ENCODE results near the gene CALCB. TPM values are rescaled to one million over a fixed set of nuclear protein-coding genes. Genes with fewer than 3 reads are reported as not detected.
"Not testable (repeated sequence)": the region's sequence is repeated elsewhere in the genome, so short reads cannot be mapped to it uniquely, and the experiment has no call there.

CALCB gene, protein sequence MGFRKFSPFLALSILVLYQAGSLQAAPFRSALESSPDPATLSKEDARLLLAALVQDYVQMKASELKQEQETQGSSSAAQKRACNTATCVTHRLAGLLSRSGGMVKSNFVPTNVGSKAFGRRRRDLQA
- total RNA-seq = not detected in 2 replicates
- long read RNA-seq = 0 reads

DNA sequence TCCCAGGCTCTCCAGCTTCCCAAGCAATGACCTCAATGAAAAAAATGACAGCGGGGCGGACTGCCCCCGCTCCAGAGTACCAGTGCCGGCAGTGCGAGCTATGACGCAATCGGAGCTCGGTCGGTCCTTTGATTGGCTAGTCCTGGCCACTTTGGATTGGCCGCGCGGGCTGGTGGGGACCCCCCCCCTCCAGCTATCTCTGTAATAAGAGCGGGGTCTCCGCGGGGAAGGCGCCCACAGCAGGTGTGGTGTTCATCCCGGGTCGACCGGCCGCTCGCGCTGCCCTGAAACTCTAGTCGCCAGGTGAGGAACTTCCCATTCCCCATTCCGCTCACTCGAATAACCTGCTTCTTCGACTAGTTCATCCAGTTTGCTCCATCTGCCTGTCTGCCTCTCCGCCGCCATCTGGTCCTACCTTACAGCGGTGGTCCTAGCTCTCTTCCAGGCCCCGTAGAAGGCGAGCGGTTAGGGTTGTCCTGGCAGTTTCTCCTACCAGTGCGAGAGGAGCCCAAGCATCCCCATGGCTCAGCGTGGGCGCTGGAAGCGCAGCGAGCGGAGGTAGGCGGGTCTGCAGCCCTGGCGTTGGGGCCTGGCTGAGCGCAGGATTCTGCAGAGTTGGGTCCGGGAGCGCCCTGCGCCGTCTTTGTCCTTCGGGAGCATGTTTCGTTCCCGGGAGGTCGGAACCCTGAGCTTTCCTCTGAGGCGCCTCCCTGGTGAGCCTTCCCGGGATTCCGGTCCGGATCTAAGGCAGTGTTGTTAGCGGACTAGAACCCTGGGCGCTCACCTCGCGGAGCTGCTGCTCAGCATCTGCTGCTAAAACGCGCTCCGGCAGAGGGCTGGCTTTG, at the start of gene CALCB:
Gene CALCB, plus strand, starts transcription at position 233 of the 845 bp plus-strand sequence. CDS start 1,126 bp downstream, outside the sequence.
- Mint-ChIP-seq H3K9me3 (ENCODE audit: unreplicated experiment) (peaks cover 12% of the 10 kb centered on the region), H3K36me3 (ENCODE audit: unreplicated experiment) (no peaks in the 10 kb centered on the region), H3K27ac (ENCODE audit: unreplicated experiment) (no peak within 1 kb of the TSS), H3K4me1 (ENCODE audit: unreplicated experiment) (no peaks in the 10 kb centered on the region), H3K4me3 (ENCODE audit: unreplicated experiment) (no peak within 1 kb of the TSS), H3K27me3 (ENCODE audit: unreplicated experiment) (peaks cover 2% of the 10 kb centered on the region)
- TF ChIP-seq, protein P1, sequence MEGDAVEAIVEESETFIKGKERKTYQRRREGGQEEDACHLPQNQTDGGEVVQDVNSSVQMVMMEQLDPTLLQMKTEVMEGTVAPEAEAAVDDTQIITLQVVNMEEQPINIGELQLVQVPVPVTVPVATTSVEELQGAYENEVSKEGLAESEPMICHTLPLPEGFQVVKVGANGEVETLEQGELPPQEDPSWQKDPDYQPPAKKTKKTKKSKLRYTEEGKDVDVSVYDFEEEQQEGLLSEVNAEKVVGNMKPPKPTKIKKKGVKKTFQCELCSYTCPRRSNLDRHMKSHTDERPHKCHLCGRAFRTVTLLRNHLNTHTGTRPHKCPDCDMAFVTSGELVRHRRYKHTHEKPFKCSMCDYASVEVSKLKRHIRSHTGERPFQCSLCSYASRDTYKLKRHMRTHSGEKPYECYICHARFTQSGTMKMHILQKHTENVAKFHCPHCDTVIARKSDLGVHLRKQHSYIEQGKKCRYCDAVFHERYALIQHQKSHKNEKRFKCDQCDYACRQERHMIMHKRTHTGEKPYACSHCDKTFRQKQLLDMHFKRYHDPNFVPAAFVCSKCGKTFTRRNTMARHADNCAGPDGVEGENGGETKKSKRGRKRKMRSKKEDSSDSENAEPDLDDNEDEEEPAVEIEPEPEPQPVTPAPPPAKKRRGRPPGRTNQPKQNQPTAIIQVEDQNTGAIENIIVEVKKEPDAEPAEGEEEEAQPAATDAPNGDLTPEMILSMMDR (IDR thresholded peaks at IDR 0.05) = no peak
- no peak for DNase-seq (ENCODE audit: extremely low spot score, unreplicated experiment)

DNA sequence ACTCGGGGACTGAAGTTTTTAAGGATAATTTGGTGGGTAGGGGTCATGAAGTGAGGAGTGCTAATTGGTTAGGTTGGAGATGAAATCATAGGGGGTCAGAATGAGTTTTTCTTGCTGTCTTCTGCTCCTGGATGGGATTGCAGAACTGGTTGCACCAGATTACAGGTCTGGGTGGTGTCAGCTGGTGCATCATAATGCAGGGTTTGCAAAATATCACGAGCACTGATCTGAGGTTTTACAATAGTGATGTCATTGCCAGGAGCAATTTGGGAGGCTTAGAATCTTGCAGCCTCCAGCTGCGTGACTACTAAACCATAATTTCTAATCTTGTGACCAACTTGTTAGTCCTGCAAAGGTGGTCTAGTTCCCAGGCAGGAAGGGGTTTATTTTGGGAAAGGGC, 46.4 kb upstream of the CALCB start:
- no peak overlapping the region for H3K27ac Mint-ChIP-seq (ENCODE audit: unreplicated experiment)
- H3K36me3 Mint-ChIP-seq (ENCODE audit: unreplicated experiment) = no peaks in the 10 kb centered on the region
- H3K4me3 Mint-ChIP-seq (ENCODE audit: unreplicated experiment) = no peak overlapping the region
- H3K27me3 Mint-ChIP-seq (ENCODE audit: unreplicated experiment) = peaks cover 2% of the 10 kb centered on the region
- DNase-seq (ENCODE audit: extremely low spot score, unreplicated experiment) = no peak
- TF ChIP-seq, protein P1 (IDR thresholded peaks at IDR 0.05) = no peak
- no peaks in the 10 kb centered on the region for H3K4me1 Mint-ChIP-seq (ENCODE audit: unreplicated experiment)
- no peaks in the 10 kb centered on the region for H3K9me3 Mint-ChIP-seq (ENCODE audit: unreplicated experiment)

DNA sequence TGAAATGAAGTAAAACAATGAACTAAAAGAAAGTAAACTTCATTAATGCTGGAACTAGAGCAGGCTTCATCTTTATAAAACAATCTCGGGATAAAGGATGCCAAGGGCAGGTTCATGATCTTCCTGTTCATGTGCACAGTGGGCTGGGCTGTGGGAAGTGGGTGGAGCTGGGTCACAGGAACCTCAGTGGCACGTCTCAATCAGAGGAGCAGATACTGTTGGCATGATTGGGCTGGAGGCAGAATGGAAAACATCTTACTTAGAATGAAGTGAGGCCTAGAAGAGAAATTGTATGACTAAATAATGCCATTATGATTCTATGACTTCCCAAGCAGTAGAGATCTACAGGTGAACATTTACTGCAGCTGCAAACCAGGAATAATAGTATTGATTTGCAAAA, 45.4 kb upstream of the CALCB start:
- H3K36me3 Mint-ChIP-seq (ENCODE audit: unreplicated experiment) = no peaks in the 10 kb centered on the region
- H3K27ac Mint-ChIP-seq (ENCODE audit: unreplicated experiment) = no peak overlapping the region
- TF ChIP-seq, protein P1 (IDR thresholded peaks at IDR 0.05) = no peak
- H3K4me3 Mint-ChIP-seq (ENCODE audit: unreplicated experiment) = no peak overlapping the region
- DNase-seq (ENCODE audit: extremely low spot score, unreplicated experiment) = no peak
- peaks cover 2% of the 10 kb centered on the region for H3K27me3 Mint-ChIP-seq (ENCODE audit: unreplicated experiment)
- H3K4me1 Mint-ChIP-seq (ENCODE audit: unreplicated experiment) = no peaks in the 10 kb centered on the region
- H3K9me3 Mint-ChIP-seq (ENCODE audit: unreplicated experiment) = no peaks in the 10 kb centered on the region

DNA sequence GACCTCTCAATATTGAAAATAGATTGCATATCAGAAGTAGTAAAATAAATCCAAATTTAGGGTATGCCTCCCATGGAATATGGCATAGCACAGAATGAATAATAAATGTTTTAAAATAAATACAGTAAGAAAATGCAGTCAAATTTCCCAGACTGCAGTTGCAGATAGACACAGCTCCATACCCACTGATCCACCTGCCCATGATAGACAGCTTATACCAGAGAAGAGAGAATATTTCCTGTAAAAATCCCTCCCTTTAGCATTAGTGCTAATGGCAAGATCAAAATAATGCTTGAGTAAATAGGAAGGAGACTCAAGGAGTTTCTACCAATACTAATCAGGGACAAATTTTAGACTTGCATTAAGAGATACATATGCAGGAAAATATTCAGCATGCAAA, 45.0 kb upstream of the CALCB start:
- Mint-ChIP-seq H3K9me3 (ENCODE audit: unreplicated experiment) (no peaks in the 10 kb centered on the region), H3K4me3 (ENCODE audit: unreplicated experiment) (no peak overlapping the region), H3K27ac (ENCODE audit: unreplicated experiment) (no peak overlapping the region), H3K27me3 (ENCODE audit: unreplicated experiment) (peaks cover 2% of the 10 kb centered on the region), H3K4me1 (ENCODE audit: unreplicated experiment) (no peaks in the 10 kb centered on the region), H3K36me3 (ENCODE audit: unreplicated experiment) (no peaks in the 10 kb centered on the region)
- DNase-seq (ENCODE audit: extremely low spot score, unreplicated experiment) = no peak
- TF ChIP-seq, protein P1 (IDR thresholded peaks at IDR 0.05) = no peak

DNA sequence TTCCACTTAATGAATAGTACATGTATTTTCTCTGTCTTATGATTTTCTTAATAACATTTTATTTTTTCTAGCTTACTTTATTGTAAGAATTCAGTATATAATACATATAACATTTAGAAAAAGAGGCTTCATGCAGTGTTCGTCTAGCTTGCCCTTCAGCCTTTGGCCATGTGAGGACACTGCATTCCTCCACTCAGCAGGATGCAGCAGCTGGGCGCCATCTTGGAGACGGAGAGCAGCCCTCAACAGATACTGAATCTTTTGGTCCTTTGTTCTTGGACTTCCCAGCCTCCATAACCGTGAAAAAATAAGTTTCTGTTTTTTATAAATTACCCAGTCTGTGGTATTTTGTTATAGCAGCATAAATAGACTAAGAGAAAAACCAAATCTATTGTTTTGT, 41.4 kb upstream of the CALCB start:
- H3K27me3 Mint-ChIP-seq (ENCODE audit: unreplicated experiment); DNase-seq (ENCODE audit: extremely low spot score, unreplicated experiment); H3K27ac Mint-ChIP-seq (ENCODE audit: unreplicated experiment); H3K4me1 Mint-ChIP-seq (ENCODE audit: unreplicated experiment); H3K36me3 Mint-ChIP-seq (ENCODE audit: unreplicated experiment); H3K9me3 Mint-ChIP-seq (ENCODE audit: unreplicated experiment); H3K4me3 Mint-ChIP-seq (ENCODE audit: unreplicated experiment): not testable (repeated sequence)

All from osteocyte (in vitro differentiated cells).